Left lung (tissue), 10 donors: ENCODE measurements around the gene CREB5. TPM values are rescaled to one million over a fixed set of nuclear protein-coding genes. Genes with fewer than 3 reads are reported as not detected.
A peak's percentile ranks its signal among the peaks of the same experiment; 100 is the strongest.

Experiments used
- ATAC-seq: fragments of 200-7000 bp; cut with Tn5 transposase; one replicate; pipeline ENCODE4 v1.9.1; 2020; ENCODE audit warnings: moderate library complexity
- DNase-seq, 4 donors: peaks; one replicate each; pipeline ENCODE4 v3.0.0-alpha.2; 2013 to 2020
- H3K27ac ChIP-seq, 2 donors: fragments of 200-600 bp; sonication (generic) in 1 of 2; one replicate each; pipeline versions ENCODE4 v1.5.0 to v1.8.0; 2020 to 2021
- H3K27me3 ChIP-seq, 2 donors: fragments of 200-600 bp; sonication (generic) in 1 of 2; one replicate each; pipeline versions ENCODE4 v1.5.0 to v1.8.0; 2020 to 2021
- H3K36me3 ChIP-seq, 2 donors: fragments of 200-600 bp; sonication (generic) in 1 of 2; one replicate each; pipeline versions ENCODE4 v1.5.0 to v1.8.0; 2020 to 2021
- H3K4me1 ChIP-seq, 2 donors: fragments of 200-600 bp; one replicate each; pipeline ENCODE4 v1.8.0; 2021
- H3K4me3 ChIP-seq, 2 donors: fragments of 200-600 bp; sonication (generic) in 1 of 2; one replicate each; pipeline versions ENCODE4 v1.5.0 to v1.8.0; 2020 to 2021; ENCODE audit warnings: mild to moderate bottlenecking in 1 of 2
- H3K9me3 ChIP-seq, 2 donors: fragments of 200-600 bp; sonication (generic) in 1 of 2; one replicate each; pipeline versions ENCODE4 v1.5.0 to v1.8.0; 2020 to 2021
- intact Hi-C, 2 donors: fragments of 100-400 bp; cut with DNase I; formaldehyde crosslinking; loops; one replicate each; pipeline versions ENCODE4 v1.11.2 to v1.14.2; 2022
- polyA plus RNA-seq, 6 donors: library from polyadenylated mRNA; unstranded; fragments of 120-200 nt; gene quantifications; one replicate each; pipeline ENCODE4 v1.2.1, GENCODE V29; 2013; ENCODE audit not compliant: insufficient read length in 6 of 6
- total RNA-seq, 2 donors: library from RNA; stranded (reverse); fragmentation: NEBNext Ultra II Directional; extraction: Animal tissue kit (Norgen Biotek cat#: 25700); gene quantifications; one replicate each; pipeline ENCODE4 v1.2.1, GENCODE V29; 2021
- TF ChIP-seq, protein P1 (sequence below), 2 donors: fragments of 200-600 bp; sonication (generic) in 1 of 2; IDR thresholded peaks; one replicate each; pipeline versions ENCODE4 v1.5.0 to v1.8.0; 2021; ENCODE audit warnings: antibody characterized with exemption in 2 of 2
- donor health status: DM: no; HTN: yes; CAD: no.
- donor health status: DM: no; HTN: no; CAD: no.

CREB5 gene
- total and polyA plus RNA-seq, 8 donors: 6.6 to 19.9 (median 15.7) TPM

DNA sequence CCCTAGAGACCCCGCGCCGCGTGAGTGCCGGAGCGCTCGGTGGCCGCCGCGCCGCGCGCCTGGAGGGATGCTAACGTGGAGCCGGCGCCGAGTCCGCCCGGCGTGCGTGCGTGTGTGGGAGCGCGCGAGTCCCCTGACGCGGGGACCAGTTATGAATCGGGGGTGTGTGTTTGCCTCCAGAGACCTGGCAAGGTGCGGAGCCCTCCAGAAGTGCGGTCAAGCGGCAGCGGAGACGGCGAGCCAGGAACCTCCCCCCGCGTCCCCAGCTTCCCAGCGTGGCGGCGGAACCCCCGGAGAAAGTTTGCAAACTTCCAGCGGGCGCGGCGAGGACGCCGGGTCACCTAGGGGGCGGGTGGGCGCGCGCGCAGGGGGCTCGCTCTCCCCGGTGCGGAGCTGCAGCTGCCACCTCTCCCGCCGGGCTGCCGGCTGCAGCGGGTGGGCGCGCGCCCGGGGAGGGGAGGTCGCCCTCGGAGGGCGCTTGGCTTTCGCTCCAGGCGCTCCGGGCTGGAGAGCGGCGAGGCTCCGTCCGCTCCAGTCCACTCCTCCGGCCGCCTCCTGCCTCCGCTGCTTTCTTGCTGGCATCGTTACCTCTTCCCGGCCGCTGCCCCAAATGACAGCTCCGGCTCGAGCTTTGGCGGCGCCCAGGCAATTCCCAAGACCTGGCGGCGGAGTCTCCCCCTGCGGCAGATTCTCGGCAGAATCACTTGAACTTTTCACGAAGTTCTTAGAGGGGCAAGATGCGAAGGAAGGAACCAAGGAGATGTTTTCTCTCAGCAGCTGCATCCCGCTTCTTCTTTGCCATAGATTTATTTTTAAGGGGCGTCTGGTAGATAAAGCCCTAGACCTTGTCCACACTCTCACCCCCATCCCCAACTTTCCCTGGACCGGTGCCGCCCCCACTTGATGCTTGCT lies 2.3 kb upstream of the CREB5 start:
- Histone ChIP-seq H3K9me3 (no peaks in the 10 kb centered on the region), H3K27ac (peak overlapping the region; percentile 57 to 63), H3K36me3 (no peaks in the 10 kb centered on the region), H3K4me3 (peak overlapping the region; percentile 31 to 51), H3K4me1 (peaks cover 18 to 37% of the 10 kb centered on the region in 2 donors), H3K27me3 (peaks cover 29 to 90% of the 10 kb centered on the region in 2 donors)
- TF ChIP-seq, protein P1, sequence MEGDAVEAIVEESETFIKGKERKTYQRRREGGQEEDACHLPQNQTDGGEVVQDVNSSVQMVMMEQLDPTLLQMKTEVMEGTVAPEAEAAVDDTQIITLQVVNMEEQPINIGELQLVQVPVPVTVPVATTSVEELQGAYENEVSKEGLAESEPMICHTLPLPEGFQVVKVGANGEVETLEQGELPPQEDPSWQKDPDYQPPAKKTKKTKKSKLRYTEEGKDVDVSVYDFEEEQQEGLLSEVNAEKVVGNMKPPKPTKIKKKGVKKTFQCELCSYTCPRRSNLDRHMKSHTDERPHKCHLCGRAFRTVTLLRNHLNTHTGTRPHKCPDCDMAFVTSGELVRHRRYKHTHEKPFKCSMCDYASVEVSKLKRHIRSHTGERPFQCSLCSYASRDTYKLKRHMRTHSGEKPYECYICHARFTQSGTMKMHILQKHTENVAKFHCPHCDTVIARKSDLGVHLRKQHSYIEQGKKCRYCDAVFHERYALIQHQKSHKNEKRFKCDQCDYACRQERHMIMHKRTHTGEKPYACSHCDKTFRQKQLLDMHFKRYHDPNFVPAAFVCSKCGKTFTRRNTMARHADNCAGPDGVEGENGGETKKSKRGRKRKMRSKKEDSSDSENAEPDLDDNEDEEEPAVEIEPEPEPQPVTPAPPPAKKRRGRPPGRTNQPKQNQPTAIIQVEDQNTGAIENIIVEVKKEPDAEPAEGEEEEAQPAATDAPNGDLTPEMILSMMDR (IDR thresholded peaks at IDR 0.05): no peak
- intact Hi-C loops: no loop called here
- DNase-seq (peak in 3 of 4 donors; percentile 39 to 79 (median 55)), ATAC-seq (peak; percentile 27)

DNA sequence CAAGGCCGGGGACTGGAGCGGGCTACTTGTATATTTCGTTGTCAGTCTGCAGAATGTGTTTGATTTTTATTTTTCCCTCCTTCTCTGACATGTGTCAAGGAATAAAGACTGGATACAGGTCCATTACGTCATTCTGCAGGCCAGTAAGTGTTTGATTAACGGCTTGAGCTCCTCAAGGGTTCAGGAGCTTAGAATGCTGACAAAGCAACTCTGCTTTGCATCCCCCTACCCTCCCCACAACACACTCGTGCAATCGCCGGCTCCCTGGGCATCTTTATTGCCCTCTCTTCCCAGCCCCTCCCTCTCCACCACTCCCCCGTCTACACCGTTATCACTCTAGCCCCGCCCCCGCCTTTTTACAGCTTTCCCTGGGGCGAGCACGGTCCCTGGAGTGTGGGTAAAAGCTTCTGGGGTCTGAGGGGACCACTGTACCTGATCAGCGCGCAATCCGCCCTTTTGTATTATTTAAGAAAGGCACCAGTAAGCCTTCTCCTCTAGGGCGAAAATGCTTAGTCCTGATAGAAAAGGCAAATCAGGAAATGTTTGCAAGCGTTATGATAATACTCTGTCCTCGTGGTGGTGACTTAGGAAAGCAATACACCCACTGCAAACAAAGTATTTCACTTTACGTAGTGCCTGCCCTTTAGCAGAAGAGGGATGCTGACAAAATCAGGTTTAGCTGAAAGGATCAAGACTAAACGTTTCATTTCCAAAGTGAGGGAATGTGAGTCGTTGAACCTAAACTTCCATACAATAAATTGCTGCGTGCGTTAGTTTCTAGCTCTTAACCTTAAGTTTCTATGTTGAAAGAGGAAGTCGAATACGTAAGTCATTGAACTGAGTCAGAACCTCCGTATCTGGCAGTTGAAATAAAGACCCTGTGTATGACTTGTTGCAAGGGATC lies 1.4 kb upstream of the CREB5 start:
- H3K4me1 ChIP-seq: peaks cover 18 to 35% of the 10 kb centered on the region in 2 donors
- H3K9me3 ChIP-seq: no peaks in the 10 kb centered on the region
- H3K27ac ChIP-seq: no peak overlapping the region
- intact Hi-C loops: no loop called here
- peak overlapping the region; percentile 31 to 51 for H3K4me3 ChIP-seq
- peaks cover 29 to 98% of the 10 kb centered on the region in 2 donors for H3K27me3 ChIP-seq
- DNase-seq (peak in 3 of 4 donors; percentile 32 to 55 (median 50)), ATAC-seq (peak; percentile 5)
- TF ChIP-seq, protein P1 (IDR thresholded peaks at IDR 0.05): no peak
- no peaks in the 10 kb centered on the region for H3K36me3 ChIP-seq

DNA sequence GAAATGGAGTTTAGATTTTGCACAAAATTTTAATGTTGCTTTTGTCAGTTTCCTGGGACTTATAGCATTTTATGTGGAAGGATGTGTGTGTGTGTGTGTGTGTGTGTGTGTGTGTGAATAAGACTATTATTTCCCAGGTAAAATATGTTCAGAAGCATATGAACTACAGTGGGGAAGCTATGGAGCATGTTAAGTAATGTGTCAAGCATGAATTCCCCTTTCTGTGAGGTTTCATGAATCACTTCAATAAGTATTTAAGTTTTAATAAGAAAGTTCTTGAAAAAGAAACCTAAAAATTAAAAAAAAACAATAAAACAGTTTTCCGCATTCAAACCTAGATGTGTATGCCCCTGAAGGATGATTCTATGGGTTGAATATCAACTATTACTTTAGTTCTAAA lies 693 bp downstream of the CREB5 start:
- TF ChIP-seq, protein P1 (IDR thresholded peaks at IDR 0.05): no peak
- Histone ChIP-seq H3K27me3 (peaks cover 29 to 84% of the 10 kb centered on the region in 2 donors), H3K9me3 (no peaks in the 10 kb centered on the region), H3K4me3 (no peak overlapping the region), H3K27ac (no peak overlapping the region), H3K4me1 (peaks cover 18 to 33% of the 10 kb centered on the region in 2 donors), H3K36me3 (no peaks in the 10 kb centered on the region)
- ATAC-seq (no peak), DNase-seq (no peak)
- intact Hi-C loops: no loop called here

GRCh38 chr7:28414453-28414852 lies 2.1 kb downstream of the CREB5 start:
- H3K9me3 ChIP-seq: no peaks in the 10 kb centered on the region
- intact Hi-C loops: no loop called here
- H3K27me3 ChIP-seq: peaks cover 27 to 69% of the 10 kb centered on the region in 2 donors
- no peak overlapping the region for H3K4me3 ChIP-seq
- H3K4me1 ChIP-seq: peaks cover 15 to 21% of the 10 kb centered on the region in 2 donors
- TF ChIP-seq, protein P1 (IDR thresholded peaks at IDR 0.05): no peak
- H3K27ac ChIP-seq: no peak overlapping the region
- no peak for DNase-seq
- no peak for ATAC-seq
- H3K36me3 ChIP-seq: no peaks in the 10 kb centered on the region
